HCT116 (cell line): ENCODE data around the gene RASAL2.

Experiments
- CBX3 ChIP-seq: IDR thresholded peaks from 2 replicates; pipeline ENCODE4 v1.6.1; 2012; ENCODE audit warnings: low read depth
- CTCF ChIP-seq, 3 experiments: fragments of 200-600 bp in 1 of 3; sonication (generic) in 1 of 3; IDR thresholded peaks in 2 of 3; conservative IDR thresholded peaks in 1 of 3; 2 replicates each; pipeline ENCODE4 v1.5.1; 2012 to 2017; ENCODE audit warnings: low read depth in 2 of 3, low read length in 2 of 3, antibody characterized with exemption in 1 of 3, borderline replicate concordance in 1 of 3, control low read depth in 1 of 3, mild to moderate bottlenecking in 1 of 3, mixed read lengths in 1 of 3, mixed run types in 1 of 3, moderate library complexity in 1 of 3; ENCODE audit not compliant: insufficient read depth in 1 of 3
- EGR1 ChIP-seq: IDR thresholded peaks from 2 replicates; pipeline ENCODE4 v1.6.1; 2012; ENCODE audit warnings: low read depth
- EZH2 ChIP-seq: fragments of 200-600 bp; sonication (generic); IDR thresholded peaks from 2 replicates; pipeline ENCODE4 v1.6.1; 2017; ENCODE audit warnings: antibody characterized with exemption, mixed run types
- MAX ChIP-seq: IDR thresholded peaks from 2 replicates; pipeline ENCODE4 v1.6.1; 2012
- POLR2A ChIP-seq: IDR thresholded peaks from 2 replicates; pipeline ENCODE4 v1.7.0; 2011; ENCODE audit warnings: borderline replicate concordance; ENCODE audit not compliant: insufficient read depth, insufficient read length; ENCODE audit errors: extremely low read depth
- POLR2AphosphoS5 ChIP-seq: IDR thresholded peaks from 2 replicates; pipeline ENCODE4 v1.6.1; 2011; ENCODE audit warnings: mild to moderate bottlenecking, low read depth, low read length, moderate library complexity
- RAD21 ChIP-seq: IDR thresholded peaks from 2 replicates; pipeline ENCODE4 v1.6.1; 2012; ENCODE audit warnings: low read depth, mild to moderate bottlenecking
- REST ChIP-seq: IDR thresholded peaks from 2 replicates; pipeline ENCODE4 v1.6.1; 2012; ENCODE audit warnings: low read depth
- SRF ChIP-seq: IDR thresholded peaks from 2 replicates; pipeline ENCODE4 v1.6.1; 2012; ENCODE audit warnings: low read depth
- YY1 ChIP-seq: IDR thresholded peaks from 2 replicates; pipeline ENCODE4 v1.6.1; 2011; ENCODE audit warnings: low read length, low read depth, moderate library complexity, mild to moderate bottlenecking; ENCODE audit not compliant: insufficient replicate concordance; ENCODE audit errors: extremely low read depth
- ZBTB33 ChIP-seq: IDR thresholded peaks from 2 replicates; pipeline ENCODE4 v1.6.1; 2011; ENCODE audit warnings: mild to moderate bottlenecking, low read length, moderate library complexity; ENCODE audit not compliant: insufficient replicate concordance; ENCODE audit errors: extremely low read depth
- ZFX ChIP-seq: fragments of 450-650 bp; IDR thresholded peaks from 2 replicates; pipeline ENCODE4 v1.6.1; 2017
- ZNF274 ChIP-seq: fragments of 200-500 bp; sonication (Bioruptor generic); IDR thresholded peaks from 2 replicates; pipeline ENCODE4 v1.6.1; 2014; ENCODE audit warnings: mild to moderate bottlenecking, low read depth, low read length, inconsistent platforms

GRCh38 chr1:178405137-178405536 is 311.2 kb downstream of the RASAL2 start:
- no peak for TF ChIP-seq CBX3
- no peak for TF ChIP-seq CTCF (IDR thresholded peaks at IDR 0.05 in 2 of 3, conservative IDR thresholded peaks at IDR 0.05 in 1 of 3; ENCODE audit: borderline replicate concordance in 1 of 3, insufficient read depth in 1 of 3, low read depth in 2 of 3, low read length in 2 of 3)
- TF ChIP-seq REST, result no peak
- no peak for TF ChIP-seq EZH2
- no peak for TF ChIP-seq SRF
- TF ChIP-seq POLR2A, result no peak
- TF ChIP-seq RAD21, result no peak
- no peak for TF ChIP-seq YY1
- TF ChIP-seq POLR2AphosphoS5, result no peak
- TF ChIP-seq ZNF274, result no peak
- no peak for TF ChIP-seq MAX
- TF ChIP-seq ZFX, result no peak
- no peak for TF ChIP-seq ZBTB33
- TF ChIP-seq EGR1, result no peak
